Hematopoietic multipotent progenitor cell treated with erythropoietin and hydrocortisone succinate and interleukin-3 and kit ligand, for 4 days (in vitro differentiated cells): ENCODE data around the gene AOAH.
"Not testable (repeated sequence)": the region's sequence is repeated elsewhere in the genome, so short reads cannot be mapped to it uniquely, and the experiment has no call there.

Experiments used
- DNase-seq: peaks from one replicate; pipeline ENCODE4 v3.0.0-alpha.2; 2015

AOAH gene

DNA sequence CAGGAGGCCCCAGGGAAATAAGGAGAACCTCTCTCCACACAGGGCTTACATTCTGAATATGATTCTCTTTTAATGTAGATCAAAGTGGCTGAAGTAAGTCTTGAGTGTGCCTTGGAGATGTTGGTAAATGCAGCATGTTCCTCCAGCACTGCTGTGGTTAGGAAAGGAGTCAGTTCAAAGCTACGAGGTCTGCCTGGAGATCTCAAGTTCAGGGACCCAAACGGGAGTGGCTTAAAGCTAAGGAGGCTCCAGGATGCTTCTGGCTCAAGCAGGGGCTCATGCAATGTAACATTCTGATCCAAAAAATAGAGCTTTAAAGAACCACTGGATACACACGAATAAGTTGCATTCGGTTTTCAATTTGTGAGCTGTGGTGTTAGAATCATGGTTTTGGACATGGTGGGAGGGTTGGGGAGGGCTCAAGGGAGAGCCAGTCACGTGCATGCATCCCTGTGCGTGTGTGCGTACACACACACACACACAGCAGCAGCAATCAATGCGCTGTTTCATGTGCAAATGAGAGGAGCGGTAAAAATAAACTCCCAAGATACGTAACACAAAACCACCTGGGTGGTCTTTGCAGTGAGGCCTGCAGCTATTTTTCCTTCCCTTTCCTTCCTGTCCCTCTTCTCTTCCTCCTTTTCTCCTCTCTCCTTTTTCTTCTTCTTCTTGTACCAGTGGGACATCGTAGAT, 70.5 kb downstream of the AOAH start:
- no peak for DNase-seq

DNA sequence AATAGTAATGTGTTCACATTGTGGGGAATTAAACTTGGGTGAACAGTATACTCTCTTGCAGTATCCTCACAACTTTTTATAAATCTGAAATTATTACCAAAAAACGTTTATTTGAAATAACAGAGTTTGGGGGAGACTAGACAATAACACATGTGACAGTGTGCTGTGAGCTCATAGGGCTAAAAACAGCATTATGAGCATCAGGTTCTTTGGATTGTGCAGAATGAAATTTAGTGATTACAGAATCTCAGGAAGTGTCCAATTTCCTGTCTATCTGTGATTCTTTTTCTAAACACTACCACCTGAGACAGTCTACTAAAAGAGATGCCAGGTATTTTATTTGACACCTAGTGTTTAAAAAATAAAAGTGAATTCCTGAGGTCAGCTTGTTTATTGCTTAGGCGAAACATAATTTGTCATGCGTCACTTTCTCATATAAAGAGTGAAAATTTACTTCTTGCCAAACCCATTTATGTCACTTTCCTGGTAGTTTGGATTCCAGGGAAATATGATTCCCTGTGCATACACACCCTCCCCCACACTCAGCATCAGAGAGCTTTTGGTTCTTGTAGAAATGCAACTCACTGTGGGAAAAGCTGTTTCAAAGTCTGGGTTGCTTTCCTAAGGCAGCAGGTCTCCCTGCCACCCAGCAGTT, 71.2 kb downstream of the AOAH start:
- no peak for DNase-seq

DNA sequence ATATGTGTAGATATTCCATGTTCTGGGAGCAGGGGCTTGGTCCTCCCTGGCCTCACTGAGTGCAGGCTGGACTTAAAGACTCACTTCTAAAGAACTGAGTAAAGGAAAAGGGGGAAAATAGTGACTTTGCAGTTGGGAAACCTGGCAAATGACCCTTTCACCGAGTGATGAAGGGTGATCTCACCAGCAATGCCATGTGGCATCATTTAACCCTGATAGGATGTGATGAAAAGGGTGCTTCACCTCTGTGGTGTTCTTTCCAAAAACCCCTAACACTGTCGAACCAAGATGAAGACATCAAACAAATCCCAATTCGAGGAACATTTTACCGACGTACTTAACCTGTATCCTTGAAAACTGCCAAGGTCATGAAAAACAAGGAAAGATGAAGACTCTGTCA, 71.9 kb downstream of the AOAH start:
- no peak for DNase-seq

DNA sequence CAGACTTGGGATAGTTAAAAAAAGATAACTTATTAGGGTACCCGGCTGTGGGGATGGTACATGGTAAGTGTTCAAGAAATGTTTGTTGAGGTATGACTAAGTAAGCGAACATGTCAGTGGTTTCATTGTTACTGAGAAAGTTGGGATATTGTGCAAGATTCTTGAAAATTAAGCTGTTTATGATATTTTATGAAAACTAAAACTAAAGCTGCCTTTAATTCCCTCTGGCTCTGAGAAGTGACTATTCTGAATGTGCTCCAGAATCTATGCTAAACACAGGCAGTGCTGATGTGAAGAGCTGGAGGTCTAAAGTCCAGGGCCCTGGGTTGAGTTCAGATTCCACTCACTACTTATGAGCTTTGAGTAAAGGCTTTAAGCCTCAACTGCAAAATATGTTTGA, 72.9 kb downstream of the AOAH start:
- DNase-seq: no peak

GRCh38 chr7:36650766-36651312, 73.5 kb downstream of the AOAH start:
- no peak for DNase-seq

DNA sequence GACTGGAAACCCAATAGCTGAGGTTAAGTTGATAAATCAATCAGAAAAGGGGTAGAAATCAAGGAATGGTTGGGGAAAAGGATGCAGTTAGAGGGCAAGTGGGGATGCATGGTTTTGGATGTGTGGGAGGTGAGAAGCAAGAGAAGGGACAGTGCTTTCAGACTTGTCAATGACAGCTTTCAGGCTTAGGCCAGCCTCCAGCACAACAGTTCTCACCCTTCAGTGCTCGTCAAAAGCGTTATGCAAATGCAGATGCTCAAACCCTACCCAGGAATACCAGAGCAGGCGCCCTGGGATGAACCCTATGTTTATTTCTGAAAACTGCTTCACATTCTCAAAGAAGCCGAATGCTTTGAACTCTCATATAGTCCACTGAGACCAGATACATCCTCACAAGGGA, 74.0 kb downstream of the AOAH start:
- DNase-seq: no peak

DNA sequence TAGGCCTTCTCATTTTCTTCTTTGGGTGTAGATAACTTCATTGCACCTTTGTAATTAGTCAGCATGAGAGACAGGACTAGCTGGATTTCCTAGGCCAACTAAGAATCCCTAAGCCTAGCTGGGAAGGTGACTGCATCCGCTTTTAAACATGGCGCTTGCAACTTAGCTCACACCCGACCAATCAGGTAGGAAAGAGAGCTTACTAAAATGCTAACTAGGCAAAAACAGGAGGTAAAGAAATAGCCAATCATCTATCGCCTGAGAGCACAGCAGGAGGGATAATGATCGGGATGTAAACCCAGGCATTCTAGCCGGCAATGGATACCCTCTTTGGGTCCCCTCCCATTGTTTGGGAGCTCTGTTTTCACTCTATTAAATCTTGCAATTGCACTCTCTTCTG, 75.0 kb downstream of the AOAH start:
- not testable (repeated sequence) for DNase-seq

DNA sequence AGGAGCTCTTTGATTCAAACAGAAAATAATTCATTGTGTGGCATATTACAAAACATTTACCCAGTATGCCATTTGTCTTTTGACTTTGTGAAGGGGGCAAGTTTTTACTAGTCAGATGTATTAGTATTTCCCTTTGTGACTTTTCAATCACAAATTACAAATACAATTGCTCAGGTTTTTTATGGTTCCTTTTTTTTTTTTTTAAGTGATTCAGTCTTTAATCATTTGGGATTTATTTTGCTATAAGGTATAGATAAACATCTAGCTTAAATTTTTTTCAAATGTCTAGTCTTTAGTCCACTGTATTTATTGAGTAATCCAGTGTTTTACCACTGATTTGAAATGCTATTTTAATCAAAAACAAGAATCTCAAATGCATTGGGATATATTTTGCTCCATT, 75.9 kb downstream of the AOAH start:
- no peak for DNase-seq

- DNase-seq: no peak
These were observed 79.5 kb downstream of the AOAH start for GRCh38 chr7:36644625-36645422.

DNA sequence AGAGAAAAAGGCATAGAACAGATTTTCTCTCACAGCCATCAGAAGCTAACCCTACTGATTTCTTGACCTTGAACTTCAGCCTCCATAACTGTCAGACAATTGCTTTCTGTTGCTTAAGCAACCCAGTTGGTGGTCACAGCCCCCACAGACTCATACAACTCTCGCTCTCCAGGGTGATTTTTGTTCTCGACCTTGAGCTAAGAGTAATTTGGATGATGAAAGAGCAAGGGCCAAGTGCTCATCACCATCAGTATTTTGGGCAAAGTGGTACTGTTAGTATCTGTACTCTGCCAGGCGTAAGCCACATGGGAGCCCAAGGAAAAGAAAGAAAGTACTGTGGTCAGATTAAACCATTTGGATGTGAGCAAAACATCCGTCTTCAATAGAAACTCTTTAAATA, 81.9 kb downstream of the AOAH start:
- peak; percentile 20 for DNase-seq

DNA sequence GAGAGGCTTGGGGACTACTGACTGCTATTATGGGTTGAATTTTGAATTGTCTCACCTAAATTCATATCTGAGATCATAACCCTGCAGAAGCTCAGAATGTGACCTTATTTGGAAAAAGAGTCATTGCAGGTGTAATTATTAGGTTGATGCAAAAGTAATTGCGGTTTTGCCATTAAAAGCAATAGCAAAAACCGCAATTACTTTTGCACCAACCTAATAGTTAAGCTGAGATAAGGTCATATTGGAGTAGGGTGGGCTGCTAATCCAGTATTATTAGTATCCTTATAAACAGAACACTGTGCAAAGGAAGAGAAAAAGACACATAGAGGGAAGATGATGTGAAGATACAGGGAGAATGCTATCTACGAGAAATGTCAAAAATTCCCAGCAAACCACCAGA, 82.3 kb downstream of the AOAH start:
- no peak for DNase-seq

DNA sequence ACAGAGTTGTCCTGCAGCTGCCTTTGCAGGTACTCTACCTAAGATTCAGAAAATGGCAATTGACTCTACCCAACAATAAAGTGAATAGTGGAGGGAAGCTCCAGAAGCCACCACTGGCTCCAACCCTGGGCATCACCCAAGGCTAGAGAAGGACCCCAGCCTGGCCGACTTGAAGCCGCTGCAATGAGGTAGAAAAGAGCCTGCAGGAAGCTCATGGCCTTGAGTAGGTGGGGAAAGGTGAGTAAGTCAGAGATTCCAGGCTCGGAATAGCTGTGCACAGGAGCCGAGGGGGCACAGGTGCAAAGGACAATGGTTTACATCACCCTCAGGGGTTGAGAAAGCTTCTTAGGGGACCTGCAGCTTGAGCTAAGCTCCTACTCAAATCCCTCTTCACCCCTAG, 83.6 kb downstream of the AOAH start:
- no peak for DNase-seq

DNA sequence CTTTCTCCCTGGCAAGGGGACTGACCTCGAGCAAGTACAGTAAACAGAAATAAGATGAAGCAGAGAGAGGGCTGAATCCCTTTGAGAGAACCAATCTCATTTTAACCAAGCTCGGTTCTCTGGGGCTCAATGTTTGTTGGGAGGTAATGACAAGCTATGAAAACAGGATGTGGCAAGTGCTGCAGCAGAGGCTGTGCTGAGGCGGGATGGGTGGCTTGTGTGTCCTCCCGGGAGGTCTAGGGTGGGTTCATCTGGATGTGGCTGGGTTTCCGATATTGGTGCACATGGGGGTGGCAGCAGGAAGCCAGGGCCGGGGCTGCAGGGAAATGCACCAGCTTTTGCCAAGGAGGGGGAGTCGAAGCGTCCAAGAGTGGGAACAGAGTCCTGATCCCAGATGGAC, 84.5 kb downstream of the AOAH start:
- peak; percentile 83 for DNase-seq

GRCh38 chr7:36638586-36639263, 85.6 kb downstream of the AOAH start:
- peak; percentile 55 for DNase-seq

DNA sequence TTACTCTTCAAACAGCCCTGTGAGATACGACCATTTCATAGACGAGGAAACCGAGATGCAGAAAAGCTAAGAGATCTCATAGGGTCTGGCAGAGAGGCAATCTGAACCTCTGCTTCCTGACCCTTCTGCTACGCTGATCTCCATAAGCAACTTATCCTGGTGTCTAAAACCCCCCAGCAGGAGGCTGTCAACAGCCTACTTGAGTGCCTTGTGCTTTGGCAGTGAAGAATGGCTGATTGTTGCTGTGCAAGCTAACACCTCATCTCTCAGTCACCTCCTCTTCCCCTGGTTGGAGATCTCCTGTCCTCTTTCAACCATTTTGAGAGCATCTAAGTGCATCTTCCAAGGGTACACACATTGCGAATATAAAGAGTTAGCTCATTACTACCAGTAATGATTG, 86.2 kb downstream of the AOAH start:
- DNase-seq: peak; percentile 35

- no peak for DNase-seq
These were observed 86.9 kb downstream of the AOAH start for GRCh38 chr7:36637417-36637816.

DNA sequence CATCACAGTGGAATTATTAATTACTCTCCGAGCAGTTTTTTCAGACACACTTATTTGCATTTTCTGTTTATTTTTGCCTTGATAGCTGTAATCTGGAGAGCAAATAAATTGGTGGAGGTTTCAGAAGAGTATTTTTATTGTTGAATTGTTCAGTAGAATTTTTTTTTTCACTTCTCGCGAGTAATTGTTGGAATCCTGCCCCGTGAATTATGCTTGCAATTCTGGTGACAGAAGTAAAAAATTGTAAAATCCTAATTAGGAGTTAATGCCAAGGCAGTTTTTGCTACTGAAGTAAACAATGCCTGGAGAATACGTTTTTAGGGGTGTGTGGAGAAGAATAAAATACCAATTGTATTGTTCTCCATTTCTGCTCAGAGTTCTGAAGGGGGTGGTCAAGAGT, 88.2 kb downstream of the AOAH start:
- DNase-seq: no peak

GRCh38 chr7:36635091-36635490, 89.2 kb downstream of the AOAH start:
- no peak for DNase-seq

GRCh38 chr7:36633377-36633776, 90.9 kb downstream of the AOAH start:
- no peak for DNase-seq

DNA sequence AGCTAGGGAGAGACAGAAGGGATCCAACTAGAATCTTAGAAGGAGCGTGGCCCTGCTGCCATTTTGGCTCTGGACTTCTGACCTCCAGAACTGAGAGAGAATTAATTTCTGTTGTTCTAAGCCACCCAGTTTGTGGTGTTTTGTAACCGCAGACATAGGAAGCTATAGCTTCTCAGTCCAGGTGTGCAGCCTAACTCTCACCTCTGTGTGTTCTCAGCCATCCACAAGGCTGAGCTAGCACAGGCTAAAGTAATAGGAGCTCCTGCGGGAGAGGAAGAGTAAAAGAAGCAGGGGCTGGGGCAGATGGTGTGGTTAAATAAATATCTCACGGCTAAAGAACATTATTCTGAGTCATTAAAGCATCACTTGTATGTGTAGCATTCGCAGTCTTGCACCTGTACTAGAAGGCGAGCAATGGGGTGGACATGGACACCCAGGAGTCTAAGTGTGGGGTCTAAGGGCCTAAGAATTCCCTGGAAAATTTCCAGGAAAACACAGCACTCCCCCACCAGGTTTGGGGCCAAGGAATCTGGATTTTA, 94.1 kb downstream of the AOAH start:
- no peak for DNase-seq

- no peak for DNase-seq
These were observed 94.9 kb downstream of the AOAH start for GRCh38 chr7:36629351-36629750.

GRCh38 chr7:36627836-36628235, 96.5 kb downstream of the AOAH start:
- no peak for DNase-seq

GRCh38 chr7:36626111-36626510, 98.2 kb downstream of the AOAH start:
- DNase-seq: no peak
